ENCODE data around the gene UMODL1.

- TF ChIP-seq CTCF (IDR thresholded peaks at IDR 0.05) (no peak), POLR2A (IDR thresholded peaks at IDR 0.05) (no peak), EP300 (IDR thresholded peaks at IDR 0.05) (no peak)
Observed at GRCh38 chr21:42160765-42161164, 89.6 kb downstream of the UMODL1 start.

Data from ovary (tissue), 3 donors.